GM12864 (cell line): ENCODE measurements around the gene SLC9B2.

Experiments
- DNase-seq: peaks from one replicate; pipeline ENCODE4 v3.0.0-alpha.2; 2011; ENCODE audit warnings: low read depth
- H3K4me3 ChIP-seq: 2 replicates; pipeline ENCODE4 v1.5.1; 2011; ENCODE audit warnings: mild to moderate bottlenecking, low read depth, low read length, control low read depth
- CTCF ChIP-seq: IDR thresholded peaks from 2 replicates; pipeline ENCODE4 v1.5.1; 2011; ENCODE audit warnings: low read depth, mild to moderate bottlenecking, moderate library complexity, low read length, control low read depth, inconsistent platforms; ENCODE audit errors: missing control alignments

The SLC9B2 gene

GRCh38 chr4:103095080-103095479, 18.5 kb upstream of the SLC9B2 start:
- no peak for DNase-seq
- TF ChIP-seq CTCF: no peak
- H3K4me3 ChIP-seq: no peak overlapping the region

GRCh38 chr4:103092245-103092644, 15.7 kb upstream of the SLC9B2 start:
- no peak for TF ChIP-seq CTCF
- no peak for DNase-seq
- H3K4me3 ChIP-seq: no peak overlapping the region

- peak; percentile 65 for DNase-seq
- TF ChIP-seq CTCF: peak; percentile 64
- H3K4me3 ChIP-seq: no peak overlapping the region
Observed at GRCh38 chr4:103091601-103092223, 15.2 kb upstream of the SLC9B2 start.

- no peak for DNase-seq
- no peak overlapping the region for H3K4me3 ChIP-seq
- TF ChIP-seq CTCF: no peak
Observed at GRCh38 chr4:103089481-103089880, 12.9 kb upstream of the SLC9B2 start.

- TF ChIP-seq CTCF: no peak
- DNase-seq: no peak
- no peak overlapping the region for H3K4me3 ChIP-seq
Observed at GRCh38 chr4:103086551-103086950, 10.0 kb upstream of the SLC9B2 start.

GRCh38 chr4:103085555-103086196, 9.1 kb upstream of the SLC9B2 start:
- no peak for TF ChIP-seq CTCF
- DNase-seq: no peak
- H3K4me3 ChIP-seq: no peak overlapping the region

- H3K4me3 ChIP-seq: no peak overlapping the region
- no peak for DNase-seq
- no peak for TF ChIP-seq CTCF
Observed at GRCh38 chr4:103079621-103080020, 3.1 kb upstream of the SLC9B2 start.
